ENCODE data around the gene GJC1.

GRCh38 chr17:44776628-44777393 is 53.3 kb downstream of the GJC1 start:
- TF ChIP-seq POLR2AphosphoS5 (IDR thresholded peaks at IDR 0.05) (no peak), POLR2A (IDR thresholded peaks at IDR 0.05) (no peak), CTCF (IDR thresholded peaks at IDR 0.05) (no peak)

All from breast epithelium (tissue), 3 donors.